ENCODE results near the gene CFAP77.
"Not testable (repeated sequence)": the region's sequence is repeated elsewhere in the genome, so short reads cannot be mapped to it uniquely, and the experiment has no call there.

The CFAP77 gene

DNA sequence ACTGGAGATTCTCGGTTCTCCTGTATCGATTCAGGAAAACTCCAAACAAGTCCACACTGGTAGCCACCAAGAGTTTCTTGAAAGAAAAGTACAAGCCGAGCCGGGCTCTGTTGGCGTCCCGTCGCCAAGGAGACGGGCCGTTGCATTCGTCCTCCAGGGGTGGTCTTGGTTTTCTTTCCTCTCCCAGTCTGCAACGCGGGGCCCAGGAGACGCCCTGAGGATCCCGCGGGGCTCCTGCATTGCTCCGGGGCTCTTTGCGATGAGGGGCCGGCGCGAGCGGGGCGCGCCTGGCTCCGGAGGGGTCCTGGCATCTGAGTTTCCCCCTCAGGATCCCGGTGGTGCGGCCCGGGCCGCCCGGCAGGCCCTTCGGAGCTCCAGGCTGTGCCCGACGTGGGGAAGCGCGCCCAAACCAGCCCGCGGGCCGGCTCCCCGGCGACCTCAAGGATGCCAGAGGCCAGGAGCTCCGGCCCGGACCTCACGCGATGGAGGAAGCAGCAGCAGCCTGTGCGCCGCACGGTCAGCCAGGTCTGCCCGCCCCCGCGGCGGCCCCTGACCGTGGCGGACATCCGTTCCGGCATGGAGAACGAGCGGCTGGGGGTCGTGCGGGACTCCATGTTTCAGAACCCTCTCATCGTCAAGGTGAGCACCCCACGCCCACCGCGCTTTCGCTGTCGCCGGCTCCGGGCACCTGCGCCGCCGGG lies at the start of gene CFAP77:
TSS of gene CFAP77 (plus strand) at position 384 of the 701 bp plus-strand sequence. CDS start at position 445, 61 bp downstream.
- in situ Hi-C loops (cut with HindIII; ENCODE audit: low sequenced_read_pairs), result loop anchor here (5.0 to 10.0 kb wide), 2 partner anchors 72 to 145 kb away; no protein-coding TSS in a partner anchor

DNA sequence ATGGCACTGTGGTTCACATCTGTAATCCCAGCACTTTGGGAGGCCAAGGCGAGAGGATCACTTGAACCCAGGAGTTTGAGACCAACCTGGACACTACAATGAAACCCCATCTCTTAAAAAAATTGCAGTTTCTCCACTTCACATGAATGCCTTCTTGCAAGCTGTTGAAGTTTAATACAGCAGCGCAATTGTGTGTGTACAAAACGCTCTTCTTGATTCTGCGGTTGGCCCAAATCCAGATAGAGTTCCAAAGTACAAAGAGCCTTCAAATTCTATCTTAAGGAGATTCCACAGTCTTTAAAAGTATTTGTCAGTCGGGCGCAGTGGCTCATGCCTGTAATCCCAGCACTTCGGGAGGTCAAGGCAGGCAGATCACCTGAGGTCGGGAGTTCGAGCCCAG lies 45.9 kb upstream of the CFAP77 start:
- in situ Hi-C loops (cut with HindIII; ENCODE audit: low sequenced_read_pairs), result no loop called here

DNA sequence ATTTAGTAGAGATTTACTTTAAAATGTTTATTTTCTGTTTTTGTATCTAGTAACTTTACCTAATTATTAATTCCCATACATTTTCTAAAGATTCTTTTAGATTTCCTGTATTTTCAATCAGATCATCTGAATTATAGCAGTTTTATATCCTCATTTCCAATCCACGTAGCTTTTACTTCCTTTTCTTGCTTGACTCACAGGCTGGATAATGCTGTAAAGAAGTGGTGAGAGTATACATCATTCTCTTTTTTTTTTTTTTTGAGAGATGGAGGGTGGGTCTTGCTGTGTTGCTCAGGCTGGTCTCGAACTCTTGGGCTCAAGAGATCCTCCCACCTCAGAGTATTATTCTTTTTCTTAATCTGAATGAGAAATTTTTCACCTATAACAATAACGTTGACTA lies 44.0 kb upstream of the CFAP77 start:
- in situ Hi-C loops (cut with HindIII; ENCODE audit: low sequenced_read_pairs), result no loop called here

DNA sequence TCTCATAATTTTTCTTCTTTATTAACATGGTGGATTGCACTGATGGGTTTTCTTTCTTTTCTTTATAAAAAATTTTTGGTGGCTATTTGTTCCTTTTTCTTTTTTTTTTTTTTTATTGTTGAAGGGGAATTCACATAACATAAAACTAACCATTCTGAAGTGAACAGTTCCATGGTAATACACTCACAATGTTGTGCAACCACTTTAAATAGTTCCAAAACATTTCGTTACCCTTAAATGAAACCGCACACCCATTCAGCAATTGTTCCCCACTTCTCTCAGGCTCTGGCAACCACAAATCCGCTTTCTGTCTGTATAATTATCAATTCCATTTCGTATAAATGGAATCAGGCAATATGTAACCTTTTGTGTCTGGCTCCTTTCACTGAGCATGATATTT lies 43.5 kb upstream of the CFAP77 start:
- in situ Hi-C loops (cut with HindIII; ENCODE audit: low sequenced_read_pairs), result no loop called here

DNA sequence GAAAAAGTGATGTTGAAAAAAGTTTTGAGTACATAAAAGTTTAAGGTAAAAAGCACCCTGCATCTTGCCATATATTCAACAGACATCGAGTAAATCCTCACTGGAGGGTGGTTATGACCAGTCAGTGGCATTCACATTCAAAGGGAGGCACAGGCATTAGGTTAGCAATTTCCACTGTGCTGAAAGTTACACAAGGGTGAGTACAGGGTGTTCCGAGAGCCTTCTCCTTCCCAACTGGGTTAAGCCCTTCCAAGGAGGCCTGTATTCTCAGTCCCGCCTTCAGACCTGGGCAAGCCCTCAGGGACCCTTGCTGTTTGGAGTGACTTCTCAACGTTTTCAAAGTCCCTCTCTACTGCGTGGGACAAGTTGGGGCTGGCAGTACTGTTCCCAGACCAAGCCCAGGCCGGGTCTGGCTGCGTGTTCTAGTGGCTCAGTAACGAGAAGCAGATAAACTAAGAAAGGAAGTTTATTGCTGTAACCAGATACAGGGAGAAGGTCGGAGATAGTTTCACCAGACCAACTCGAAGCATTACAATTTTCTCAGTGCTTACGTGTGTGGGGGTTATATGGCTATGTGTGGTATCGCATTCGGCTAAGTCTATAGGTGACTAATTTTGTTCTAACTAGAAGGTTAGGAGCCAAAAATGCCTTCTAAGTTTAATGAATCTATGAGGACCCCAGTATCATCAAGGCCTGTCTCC lies 42.2 kb upstream of the CFAP77 start:
- in situ Hi-C loops (cut with HindIII; ENCODE audit: low sequenced_read_pairs), result no loop called here

DNA sequence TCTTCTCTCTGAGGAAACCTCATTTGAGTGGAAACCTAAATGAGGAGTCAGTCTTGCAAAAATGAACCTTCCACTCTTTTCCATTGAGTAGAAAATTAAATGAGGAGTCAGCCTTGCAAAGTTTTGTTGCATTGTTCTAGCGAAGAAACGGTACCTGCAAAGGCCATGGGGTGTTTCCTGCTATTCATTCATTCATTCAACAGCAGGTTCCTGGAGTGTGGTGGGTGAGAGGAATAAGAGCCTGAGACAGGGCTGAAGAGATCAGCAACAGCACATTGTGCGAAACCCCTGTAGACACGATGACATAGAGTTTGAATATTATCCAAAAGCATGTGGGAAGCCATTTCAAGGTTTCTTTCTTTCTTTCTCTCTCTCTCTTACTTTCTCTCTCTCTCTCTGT lies 40.6 kb upstream of the CFAP77 start:
- in situ Hi-C loops (cut with HindIII; ENCODE audit: low sequenced_read_pairs), result no loop called here

DNA sequence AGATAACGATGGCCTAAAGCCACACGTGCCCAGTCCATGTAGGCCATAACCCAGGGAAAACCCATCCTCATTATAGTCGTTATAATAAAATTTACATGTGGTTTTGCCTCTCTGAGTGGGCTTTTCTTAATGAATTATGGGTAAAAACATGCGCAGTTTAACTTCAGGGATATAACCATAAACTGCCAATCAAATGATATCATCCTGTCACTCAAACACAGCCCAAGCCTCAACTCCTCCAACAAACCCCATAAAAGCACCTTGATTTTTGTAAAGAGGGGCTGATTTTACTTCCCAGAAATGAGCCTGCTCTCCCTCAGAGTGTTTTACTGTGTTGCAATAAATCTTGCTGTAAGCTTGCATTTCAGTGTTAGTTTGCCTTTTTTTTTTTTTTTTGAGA lies 39.4 kb upstream of the CFAP77 start:
- in situ Hi-C loops (cut with HindIII; ENCODE audit: low sequenced_read_pairs), result no loop called here

DNA sequence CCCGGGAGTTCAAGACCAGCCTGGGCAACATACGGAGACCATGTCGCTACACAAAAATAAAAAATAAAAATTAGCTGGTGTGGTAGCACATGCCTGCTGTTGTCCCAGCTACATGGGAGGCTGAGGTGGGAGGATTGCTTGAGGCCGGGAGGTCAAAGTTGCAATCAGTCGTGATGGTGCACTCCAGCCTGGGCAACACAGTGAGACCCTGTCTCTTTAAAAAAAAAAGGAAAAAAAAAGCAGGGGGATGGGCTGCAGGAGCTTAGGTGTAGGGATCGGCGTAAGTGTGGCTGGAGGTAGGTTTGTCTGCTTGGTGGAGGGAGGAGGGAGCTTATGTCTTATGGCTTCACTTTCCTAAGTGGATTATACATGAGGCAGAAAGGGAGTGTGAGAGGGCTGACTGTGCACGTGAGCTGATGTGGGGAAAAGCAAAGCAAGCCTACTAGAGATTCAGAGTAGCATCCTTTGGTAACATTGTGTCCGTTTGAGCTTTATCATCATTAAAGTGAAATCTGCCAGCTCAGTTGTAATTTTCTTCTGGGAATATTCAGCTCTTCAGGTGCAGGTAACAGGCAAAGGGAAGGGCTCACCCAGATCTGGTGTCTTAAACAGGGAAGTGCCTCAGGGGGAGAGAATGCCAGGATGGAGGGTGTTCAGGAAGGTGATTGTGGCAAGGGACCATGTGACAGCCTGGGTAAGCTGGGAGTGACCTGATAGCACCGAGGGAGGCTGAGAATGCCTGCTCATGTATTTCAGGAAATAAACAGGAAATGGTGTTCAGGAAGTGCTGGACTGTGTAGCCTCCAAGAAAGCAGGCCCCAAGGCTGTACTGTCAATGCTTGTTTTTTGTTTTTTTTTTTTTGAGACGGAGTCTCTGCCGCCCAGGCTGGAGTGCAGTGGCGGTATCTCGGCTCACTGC lies 37.6 kb upstream of the CFAP77 start:
- in situ Hi-C loops (cut with HindIII; ENCODE audit: low sequenced_read_pairs), result no loop called here

DNA sequence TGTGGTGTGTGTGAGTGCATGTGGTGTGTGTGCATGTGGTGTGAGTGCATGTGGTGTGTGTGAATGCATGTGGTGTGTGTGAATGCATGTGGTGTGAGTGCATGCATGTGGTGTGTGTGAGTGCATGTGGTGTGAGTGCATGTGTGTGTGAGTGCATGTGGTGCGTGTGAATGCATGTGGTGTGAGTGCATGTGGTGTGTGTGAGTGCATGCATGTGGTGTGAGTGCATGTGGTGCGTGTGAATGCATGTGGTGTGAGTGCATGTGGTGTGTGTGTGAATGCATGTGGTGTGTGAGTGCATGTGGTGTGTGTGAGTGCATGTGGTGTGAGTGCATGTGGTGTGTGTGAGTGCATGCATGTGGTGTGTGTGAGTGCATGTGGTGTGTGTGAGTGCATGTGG lies 32.2 kb upstream of the CFAP77 start:
- in situ Hi-C loops (cut with HindIII; ENCODE audit: low sequenced_read_pairs), result not testable (repeated sequence)

DNA sequence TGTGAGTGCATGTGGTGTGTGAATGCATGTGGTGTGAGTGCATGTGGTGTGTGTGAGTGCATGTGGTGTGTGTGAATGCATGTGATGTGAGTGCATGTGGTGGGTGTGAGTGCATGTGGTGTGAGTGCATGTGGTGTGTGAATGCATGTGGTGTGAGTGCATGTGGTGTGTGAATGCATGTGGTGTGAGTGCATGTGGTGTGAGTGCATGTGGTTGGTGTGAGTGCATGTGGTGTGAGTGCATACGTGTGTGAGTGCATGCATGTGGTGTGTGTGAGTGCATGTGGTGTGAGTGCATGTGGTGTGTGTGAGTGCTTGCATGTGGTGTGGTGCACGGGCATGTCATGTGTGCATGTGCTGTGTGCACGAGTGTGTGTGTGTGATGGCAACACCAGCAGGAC lies 31.6 kb upstream of the CFAP77 start:
- in situ Hi-C loops (cut with HindIII; ENCODE audit: low sequenced_read_pairs), result not testable (repeated sequence)

DNA sequence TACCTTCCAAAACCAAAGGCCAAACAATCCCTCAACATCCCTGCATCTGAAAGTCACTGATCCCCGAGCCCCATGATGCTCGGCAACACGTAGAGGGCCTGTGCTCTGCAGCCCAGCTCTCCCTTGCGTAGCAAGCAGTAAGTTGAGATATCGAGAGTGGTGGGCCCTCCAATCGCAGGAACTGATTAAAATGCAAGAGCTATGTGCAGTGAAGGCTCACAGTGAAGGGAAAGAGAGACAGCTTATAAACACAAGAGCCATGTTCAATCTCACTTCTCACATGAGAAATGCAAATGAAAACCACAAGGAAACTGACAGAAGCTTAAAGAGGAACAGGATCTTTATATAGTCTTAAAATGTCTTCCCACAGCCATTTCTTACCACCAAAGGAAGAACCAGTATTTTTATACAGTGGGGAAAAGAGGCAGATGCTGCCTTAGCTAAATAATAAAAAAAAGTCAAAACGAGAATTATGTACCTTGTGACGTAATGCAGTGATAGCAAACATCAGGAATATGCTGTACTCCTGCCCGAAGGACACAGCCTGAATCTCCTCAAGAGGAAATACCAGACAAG lies 28.0 kb upstream of the CFAP77 start:
- in situ Hi-C loops (cut with HindIII; ENCODE audit: low sequenced_read_pairs), result no loop called here

DNA sequence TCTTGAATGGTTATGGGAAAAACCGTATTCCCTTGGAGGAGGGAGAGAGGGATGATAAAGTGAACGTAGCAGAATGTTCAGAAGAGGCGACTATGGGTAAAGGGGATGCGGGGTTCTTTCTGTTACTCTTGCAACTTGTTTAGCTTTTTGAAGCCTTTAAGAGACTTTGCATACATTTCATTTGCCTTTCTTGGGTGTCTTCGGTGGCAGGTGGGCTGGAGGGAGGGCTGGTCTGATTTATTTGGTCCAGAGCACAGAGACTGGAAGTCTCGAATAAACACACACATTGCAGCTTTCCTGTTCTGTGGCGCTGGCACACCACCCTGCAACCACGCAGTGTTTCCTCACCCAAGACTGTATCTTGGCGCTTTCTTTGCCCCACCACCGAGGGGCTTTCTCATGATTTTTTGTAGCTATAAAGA lies 26.5 kb upstream of the CFAP77 start:
- in situ Hi-C loops (cut with HindIII; ENCODE audit: low sequenced_read_pairs), result no loop called here

DNA sequence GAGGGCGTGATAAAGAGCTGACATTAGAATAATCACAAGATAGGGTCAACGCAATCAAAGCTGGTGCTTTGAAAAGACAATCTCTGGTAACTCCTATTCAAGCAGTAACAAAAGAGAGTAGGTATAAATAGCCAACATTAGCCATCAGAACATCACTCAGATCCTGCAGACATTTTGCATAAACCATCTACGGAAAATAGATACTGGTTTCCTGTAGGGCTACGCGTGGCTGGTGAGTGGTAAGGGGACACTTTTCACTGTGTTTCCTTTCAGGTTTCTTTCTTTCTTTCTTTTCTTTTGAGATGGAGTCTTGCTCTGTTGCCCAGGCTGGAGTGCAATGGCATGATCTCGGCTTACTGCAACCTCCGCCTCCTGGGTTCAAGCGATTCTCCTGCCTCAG lies 25.6 kb upstream of the CFAP77 start:
- in situ Hi-C loops (cut with HindIII; ENCODE audit: low sequenced_read_pairs), result no loop called here

DNA sequence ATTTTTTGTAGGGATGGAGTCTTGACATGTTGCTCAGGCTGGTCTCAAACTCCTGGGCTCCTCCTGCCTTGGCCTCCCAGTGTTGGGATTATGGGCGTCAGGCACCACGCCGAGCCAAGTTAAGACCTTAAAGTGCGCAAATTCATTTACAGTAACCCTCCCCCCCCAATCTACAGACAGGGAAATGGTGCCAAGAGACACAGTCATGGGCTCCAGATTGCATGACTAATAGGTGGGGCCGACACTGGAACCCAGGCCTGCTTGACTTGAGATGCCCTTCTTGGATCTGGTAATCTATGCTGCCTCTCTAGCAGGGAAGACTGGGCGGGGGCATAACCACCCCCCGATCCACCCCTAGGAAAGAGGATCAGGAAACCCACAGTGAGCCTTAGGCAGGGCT lies 22.9 kb upstream of the CFAP77 start:
- in situ Hi-C loops (cut with HindIII; ENCODE audit: low sequenced_read_pairs), result no loop called here

DNA sequence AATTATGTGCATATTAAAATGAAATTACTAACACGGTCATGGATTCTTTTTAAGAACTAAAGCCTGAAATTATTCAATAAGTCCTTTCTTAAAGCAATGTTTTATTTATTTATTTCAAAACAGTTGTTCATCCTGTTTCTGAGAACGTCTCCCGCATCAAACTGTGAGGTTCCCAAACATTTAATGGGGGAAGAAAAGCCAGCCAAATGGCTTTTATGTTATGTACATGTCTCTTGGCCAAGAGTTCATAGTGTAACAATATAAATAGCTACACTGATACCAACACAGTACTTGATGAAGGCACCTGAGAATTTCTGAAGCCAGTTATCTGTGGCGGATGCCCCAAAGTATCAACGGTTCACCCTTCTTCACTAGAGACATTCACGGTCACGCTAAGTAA lies 19.0 kb upstream of the CFAP77 start:
- in situ Hi-C loops (cut with HindIII; ENCODE audit: low sequenced_read_pairs), result no loop called here

DNA sequence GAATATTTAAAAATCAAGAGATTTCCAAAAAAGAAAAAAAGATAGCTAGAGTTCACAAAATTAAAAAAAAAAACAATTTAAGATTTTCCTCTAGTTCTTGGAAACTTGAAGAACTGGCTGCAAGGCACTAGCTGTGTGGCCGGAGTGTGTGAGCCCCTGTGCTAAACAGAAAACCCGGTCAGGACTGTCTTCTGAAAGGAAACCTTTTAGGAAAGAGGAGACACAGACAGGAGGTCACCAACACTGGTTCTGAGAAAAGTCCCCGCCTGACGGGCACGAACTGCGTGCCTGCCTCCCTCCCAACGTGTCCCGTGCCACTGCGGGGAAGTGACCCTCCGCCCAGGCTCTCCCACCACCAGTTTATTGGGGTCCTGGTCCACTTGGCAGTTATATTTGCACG lies 18.6 kb upstream of the CFAP77 start:
- in situ Hi-C loops (cut with HindIII; ENCODE audit: low sequenced_read_pairs), result no loop called here

DNA sequence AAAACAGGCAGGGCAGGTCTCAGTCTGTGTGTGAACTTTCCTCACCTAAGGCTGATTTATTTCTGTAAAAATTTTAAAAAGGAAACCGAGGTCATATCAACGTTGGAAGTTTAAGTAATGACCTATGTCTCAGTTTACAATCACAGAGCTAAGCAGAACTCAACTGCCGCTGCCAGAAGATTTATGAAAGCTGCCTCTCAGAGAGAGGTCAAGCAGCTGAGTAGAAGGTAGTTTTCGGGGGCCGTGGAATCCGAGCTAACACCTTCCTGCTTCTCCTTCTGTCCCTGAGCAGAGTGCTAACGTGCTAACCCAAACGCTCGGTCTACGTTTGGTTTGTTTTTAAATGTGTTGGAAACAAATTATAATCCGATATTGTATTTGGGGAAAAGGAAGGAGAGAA lies 14.5 kb upstream of the CFAP77 start:
- in situ Hi-C loops (cut with HindIII; ENCODE audit: low sequenced_read_pairs), result no loop called here

DNA sequence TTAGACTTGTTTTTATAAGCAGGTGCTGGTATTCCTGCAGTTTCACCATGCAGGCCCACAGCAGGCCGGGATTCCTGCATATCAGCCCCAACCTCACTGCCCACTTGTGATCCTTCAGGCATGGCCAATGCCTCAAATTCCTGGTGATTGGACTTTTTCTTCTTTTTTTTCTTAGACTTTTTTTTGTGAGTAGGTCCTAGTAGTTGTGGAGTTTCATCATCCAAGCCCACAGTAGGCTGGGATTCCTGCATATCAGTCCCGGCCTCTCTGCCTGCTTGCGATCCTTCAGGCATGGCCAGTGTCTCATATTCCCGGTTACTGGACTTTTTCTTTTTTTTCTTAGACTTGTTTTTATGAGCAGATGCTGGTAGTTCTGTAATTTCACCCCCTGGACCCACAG lies 8.2 kb upstream of the CFAP77 start:
- in situ Hi-C loops (cut with HindIII; ENCODE audit: low sequenced_read_pairs), result loop anchor here (10.0 kb wide), 1 partner anchor 153 kb away; no protein-coding TSS in a partner anchor

DNA sequence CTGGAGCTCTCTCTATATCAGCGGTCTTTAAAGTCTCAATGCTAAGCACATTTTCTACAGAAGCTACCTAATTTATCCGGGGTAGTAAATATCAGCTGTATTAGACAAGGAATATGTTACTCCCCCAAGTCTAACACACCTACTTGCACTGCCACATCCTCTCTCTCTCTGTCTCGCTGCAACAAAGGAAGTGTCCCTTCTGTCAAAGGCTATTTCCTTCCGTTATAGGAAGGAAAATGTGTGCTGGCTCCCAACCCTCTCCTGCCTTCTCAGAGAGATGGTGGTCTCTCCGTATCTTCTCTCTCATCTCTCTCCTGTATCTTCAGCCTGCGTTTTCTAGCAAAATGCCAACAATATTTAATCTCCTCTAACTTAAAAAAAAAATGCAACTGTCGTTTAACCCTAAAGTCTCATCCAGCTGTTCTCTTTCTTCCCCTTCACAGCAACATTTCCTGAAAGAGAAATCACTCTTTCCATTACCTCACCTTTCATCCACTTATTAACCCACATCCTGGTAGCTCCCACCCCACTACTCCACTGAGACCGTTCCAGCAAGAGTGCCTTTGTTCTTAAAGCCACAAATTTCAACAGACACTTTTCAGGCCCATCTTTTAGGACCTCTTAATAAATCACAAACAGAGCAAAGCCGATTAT lies 5.7 kb upstream of the CFAP77 start:
- in situ Hi-C loops (cut with HindIII; ENCODE audit: low sequenced_read_pairs), result loop anchor here (10.0 kb wide), 1 partner anchor 150 kb away; no protein-coding TSS in a partner anchor

DNA sequence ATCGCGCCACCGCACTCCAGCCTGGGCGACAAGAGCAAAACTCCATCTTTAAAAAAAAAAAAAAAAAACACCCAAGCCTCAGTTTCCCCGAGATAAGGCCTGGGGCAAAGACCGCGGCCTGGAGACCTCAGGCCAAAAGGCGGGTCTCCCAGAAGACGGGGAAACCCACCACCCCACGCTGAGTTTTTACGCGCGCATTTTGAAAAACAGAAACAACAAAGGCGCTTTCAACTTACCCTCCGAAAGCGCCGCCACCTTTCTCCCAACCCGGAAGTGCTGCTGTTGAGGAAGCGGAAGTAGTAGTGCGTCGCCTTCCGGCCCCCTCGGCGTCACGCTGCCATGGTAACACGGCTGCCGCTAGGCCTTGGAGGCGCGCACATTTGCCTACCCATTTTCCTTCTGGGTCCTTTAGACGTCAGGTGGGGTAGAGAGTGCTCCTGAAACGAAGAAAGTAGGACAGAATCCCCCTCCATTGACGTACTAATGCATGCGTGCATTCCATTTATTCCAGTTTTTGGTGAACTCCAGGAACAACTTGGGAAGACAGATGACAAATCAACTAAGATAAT lies 3.4 kb upstream of the CFAP77 start, which contains the start of gene TTF1:
TSS of gene TTF1 (minus strand) at position 287 of the 569 bp plus-strand sequence. CDS start 4,019 bp downstream, outside the sequence.
- in situ Hi-C loops (cut with HindIII; ENCODE audit: low sequenced_read_pairs), result loop anchor here (10.0 kb wide), 1 partner anchor 148 kb away; no protein-coding TSS in a partner anchor

Measured in endothelial cell of hepatic sinusoid (primary cell).